Stomach (tissue), 4 donors: ENCODE measurements around the gene OR51B6.

ENCODE experiments used
- POLR2A ChIP-seq, 4 donors: fragments of 450-650 bp; IDR thresholded peaks; one replicate each; pipeline ENCODE4 v1.6.1; 2016; ENCODE audit warnings: antibody characterized with exemption in 4 of 4, control low read depth in 2 of 4, mild to moderate bottlenecking in 1 of 4, moderate library complexity in 1 of 4
- TF ChIP-seq, protein P1 (sequence below), 7 experiments: fragments of 450-650 bp in 4 of 7; fragments of 200-600 bp in 3 of 7; sonication (generic) in 3 of 7; IDR thresholded peaks; one replicate each; pipeline ENCODE4 v1.5.1; 2016 to 2019; ENCODE audit warnings: antibody characterized with exemption in 7 of 7, control low read depth in 2 of 7, mild to moderate bottlenecking in 1 of 7

DNA sequence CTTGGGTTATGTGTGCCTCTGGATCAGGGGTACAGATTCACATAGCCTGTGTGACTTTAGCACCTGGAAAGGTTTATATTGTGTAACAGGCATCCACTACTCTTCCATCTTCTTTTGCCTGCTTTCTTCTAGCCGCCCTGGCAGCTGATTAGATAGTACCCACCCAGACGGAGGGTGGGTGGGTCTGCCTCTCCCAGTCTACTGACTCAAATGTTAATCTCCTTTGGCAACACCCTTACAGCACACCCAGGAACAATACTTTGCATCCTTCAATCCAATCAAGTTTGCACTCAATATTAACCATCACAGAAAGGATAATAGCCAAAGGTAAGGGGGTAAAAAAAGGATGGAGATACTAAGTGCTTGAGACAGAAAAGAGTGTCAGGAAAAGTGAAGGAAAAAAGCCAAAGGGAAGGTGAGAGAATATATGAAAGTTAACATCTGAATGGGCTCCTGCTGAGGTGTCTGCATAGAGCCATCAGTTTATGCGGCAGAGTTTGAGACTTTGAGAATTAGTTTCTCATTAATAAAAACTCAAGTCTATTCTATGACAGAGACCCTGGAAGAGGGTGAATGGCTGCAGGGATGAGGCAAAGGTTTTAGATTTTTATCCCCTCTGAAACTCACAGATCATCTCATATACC, 2.6 kb upstream of the OR51B6 start:
- TF ChIP-seq, protein P1, sequence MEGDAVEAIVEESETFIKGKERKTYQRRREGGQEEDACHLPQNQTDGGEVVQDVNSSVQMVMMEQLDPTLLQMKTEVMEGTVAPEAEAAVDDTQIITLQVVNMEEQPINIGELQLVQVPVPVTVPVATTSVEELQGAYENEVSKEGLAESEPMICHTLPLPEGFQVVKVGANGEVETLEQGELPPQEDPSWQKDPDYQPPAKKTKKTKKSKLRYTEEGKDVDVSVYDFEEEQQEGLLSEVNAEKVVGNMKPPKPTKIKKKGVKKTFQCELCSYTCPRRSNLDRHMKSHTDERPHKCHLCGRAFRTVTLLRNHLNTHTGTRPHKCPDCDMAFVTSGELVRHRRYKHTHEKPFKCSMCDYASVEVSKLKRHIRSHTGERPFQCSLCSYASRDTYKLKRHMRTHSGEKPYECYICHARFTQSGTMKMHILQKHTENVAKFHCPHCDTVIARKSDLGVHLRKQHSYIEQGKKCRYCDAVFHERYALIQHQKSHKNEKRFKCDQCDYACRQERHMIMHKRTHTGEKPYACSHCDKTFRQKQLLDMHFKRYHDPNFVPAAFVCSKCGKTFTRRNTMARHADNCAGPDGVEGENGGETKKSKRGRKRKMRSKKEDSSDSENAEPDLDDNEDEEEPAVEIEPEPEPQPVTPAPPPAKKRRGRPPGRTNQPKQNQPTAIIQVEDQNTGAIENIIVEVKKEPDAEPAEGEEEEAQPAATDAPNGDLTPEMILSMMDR (IDR thresholded peaks at IDR 0.05): no peak
- TF ChIP-seq POLR2A (IDR thresholded peaks at IDR 0.05): no peak
